HepG2 (cell line): Measurements from ENCODE around the gene HOXC12. TPM values are rescaled to one million over a fixed set of nuclear protein-coding genes. Genes with fewer than 3 reads are reported as not detected.
A peak's percentile ranks its signal among the peaks of the same experiment; 100 is the strongest.

Experiments used
- ATAC-seq: fragments of 200-7000 bp; cut with Tn5 transposase; 3 replicates; pipeline ENCODE4 v1.9.1; 2020; ENCODE audit warnings: mild to moderate bottlenecking, moderate library complexity
- BruUV-seq: library from RNA; stranded (reverse); fragments of 400-500 nt; replicated peaks from 2 replicates; lab custom pipeline; 2021; lab: Mats Ljungman, UMichigan
- CTCF ChIA-PET: fragments of 300-600 bp; formaldehyde crosslinking; extraction: SDS; loops from one replicate; lab custom pipeline; 2021; ENCODE audit warnings: low total read pairs, inconsistent platforms, low intra/inter-chr PET ratio; lab: Yijun Ruan, JAX
- POLR2A ChIA-PET: fragments of 350-600 bp; sonication (Branson Sonifier 250); formaldehyde crosslinking; loops from one replicate; lab custom pipeline; 2020; ENCODE audit warnings: antibody characterized with exemption, inconsistent platforms; lab: Yijun Ruan, JAX
- DNase-seq: peaks from one replicate; pipeline ENCODE4 v3.0.0-alpha.2; 2015; ENCODE audit warnings: low spot score
- FAIRE-seq: peaks from 3 replicates; lab custom pipeline; 2011; peaks lifted over from hg19 to GRCh38; lab: Jason Lieb, UNC
- H2AFZ ChIP-seq: one replicate; pipeline ENCODE4 v1.6.1; 2011; ENCODE audit warnings: low read length, inconsistent platforms
- H3K27ac ChIP-seq: fragments of 300-600 bp; 3 replicates; pipeline ENCODE4 v1.8.0; 2011; ENCODE audit warnings: mixed run types, mild to moderate bottlenecking, mixed read lengths, low read length, inconsistent platforms; ENCODE audit not compliant: insufficient read depth; ENCODE audit errors: extremely low read length
- H3K27me3 ChIP-seq, 2 experiments: fragments of 200-600 bp in 1 of 2; 2 replicates in 1 of 2; 3 replicates in 1 of 2; pipeline versions ENCODE4 v1.6.0 to v1.8.0; 2011; ENCODE audit warnings: low read length in 2 of 2, mild to moderate bottlenecking in 2 of 2, moderate library complexity in 2 of 2, inconsistent platforms in 1 of 2; ENCODE audit not compliant: insufficient read depth in 2 of 2, control insufficient read depth in 1 of 2
- H3K36me3 ChIP-seq, 2 experiments: fragments of 200-600 bp in 1 of 2; replicated peaks in 1 of 2; 2 replicates in 1 of 2; 3 replicates in 1 of 2; pipeline versions ENCODE4 v1.5.1 to v1.8.0; 2011; ENCODE audit warnings: low read length in 2 of 2, inconsistent platforms in 1 of 2; ENCODE audit not compliant: insufficient read depth in 2 of 2, control insufficient read depth in 1 of 2
- H3K4me1 ChIP-seq: 2 replicates; pipeline ENCODE4 v1.5.1; 2012; ENCODE audit warnings: low read length, inconsistent platforms; ENCODE audit not compliant: insufficient read depth
- H3K4me2 ChIP-seq: 2 replicates; pipeline ENCODE4 v1.6.0; 2011; ENCODE audit warnings: low read depth, low read length, inconsistent platforms
- H3K4me3 ChIP-seq, 3 experiments: fragments of 200-600 bp in 1 of 3; sonication (generic), shearing (Covaris generic) in 1 of 3; replicated peaks in 1 of 3; 2 replicates each; pipeline ENCODE4 v1.5.1; 2011 to 2016; ENCODE audit warnings: low read length in 3 of 3, inconsistent platforms in 2 of 3, low read depth in 2 of 3, mild to moderate bottlenecking in 2 of 3, control low read depth in 1 of 3, mixed read lengths in 1 of 3; ENCODE audit not compliant: insufficient read depth in 1 of 3
- H3K79me2 ChIP-seq: one replicate; pipeline ENCODE4 v1.6.1; 2011; ENCODE audit warnings: low read length, inconsistent platforms; ENCODE audit not compliant: insufficient read depth
- H3K9ac ChIP-seq: 2 replicates; pipeline ENCODE4 v1.6.0; 2011; ENCODE audit warnings: mild to moderate bottlenecking, low read depth, low read length, inconsistent platforms; ENCODE audit not compliant: insufficient read depth
- H3K9me3 ChIP-seq: 2 replicates; pipeline ENCODE4 v1.5.1; 2012; ENCODE audit warnings: mild to moderate bottlenecking, low read length
- H4K20me1 ChIP-seq: 2 replicates; pipeline ENCODE4 v1.6.0; 2011; ENCODE audit warnings: inconsistent platforms, mild to moderate bottlenecking, low read length, moderate library complexity; ENCODE audit not compliant: insufficient read depth
- HNRNPL ChIP-seq: fragments of 200-400 bp; formaldehyde crosslinking; IDR thresholded peaks from 2 replicates; pipeline ENCODE4 v1.6.1; 2017; ENCODE audit warnings: mild to moderate bottlenecking, low read depth, low read length
- JUND ChIP-seq: sonication (generic); formaldehyde crosslinking; IDR thresholded peaks from 2 replicates; pipeline ENCODE4 v1.8.0; 2022; ENCODE audit warnings: mild to moderate bottlenecking, missing genetic modification reagents
- KLF11 ChIP-seq: IDR thresholded peaks from 2 replicates; pipeline ENCODE4 v1.6.1; 2016; ENCODE audit warnings: missing compliant biosample characterization
- PCBP1 ChIP-seq: fragments of 200-400 bp; formaldehyde crosslinking; IDR thresholded peaks from 2 replicates; pipeline ENCODE4 v1.6.1; 2017; ENCODE audit warnings: mild to moderate bottlenecking, low read depth, low read length, borderline replicate concordance
- ZNF44 ChIP-seq: sonication (generic); formaldehyde crosslinking; IDR thresholded peaks from 2 replicates; pipeline ENCODE4 v1.5.1; 2020; ENCODE audit warnings: mild to moderate bottlenecking, missing genetic modification reagents
- WGBS: methylation state at CpG from one replicate; pipeline ENCODE4 v1.1.6; 2017; ENCODE audit warnings: low lambda C conversion rate; 5-methylcytosine and 5-hydroxymethylcytosine counted together
- in situ Hi-C: cut with HindIII; loops from 2 replicates; pipeline ENCODE4 v1.10.0; 2017; ENCODE audit warnings: low pct_unique_long_range_greater_than_20kb; ENCODE audit not compliant: extremely low pct_ligation_motif_present
- intact Hi-C: fragments of 100-400 bp; cut with micrococcal nuclease; formaldehyde crosslinking; loops from one replicate; pipeline ENCODE4 v1.10.0; 2022; ENCODE audit not compliant: unreplicated experiment
- polyA plus RNA-seq, 8 experiments: library from polyadenylated mRNA; depleted of rRNA in 3 of 8; stranded (reverse) in 7 of 8; unstranded in 1 of 8; fragments of >200 nt; fragmentation: Illumina TruSeq in 4 of 8; extraction: Trizol in 4 of 8; gene quantifications; 2 replicates each; pipeline versions ENCODE4 v1.2.1 to v1.2.3, GENCODE V29; 2011 to 2016; ENCODE audit warnings: low read depth in 4 of 8, missing spikeins in 1 of 8, mixed read lengths in 1 of 8; ENCODE audit not compliant: insufficient read depth in 1 of 8
- total RNA-seq, 5 experiments: library from RNA; depleted of rRNA; stranded (reverse); fragments of >200 nt; fragmentation: Illumina TruSeq; extraction: Trizol; gene quantifications; 2 replicates each; pipeline ENCODE4 v1.2.3, GENCODE V29; 2016; ENCODE audit warnings: low read depth in 1 of 5
- TF ChIP-seq, protein P1 (sequence below): sonication (generic); formaldehyde crosslinking; IDR thresholded peaks from 2 replicates; pipeline ENCODE4 v1.8.0; 2023; ENCODE audit warnings: mild to moderate bottlenecking, missing genetic modification reagents
- TF ChIP-seq, protein P2 (sequence below): sonication (generic); formaldehyde crosslinking; IDR thresholded peaks from 2 replicates; pipeline ENCODE4 v1.5.0; 2020; ENCODE audit warnings: missing genetic modification reagents
- TF ChIP-seq, protein P3 (sequence below): sonication (generic); formaldehyde crosslinking; IDR thresholded peaks from 2 replicates; pipeline ENCODE4 v1.5.1; 2020; ENCODE audit warnings: missing genetic modification reagents, mild to moderate bottlenecking, borderline replicate concordance
- TF ChIP-seq, protein P4 (sequence below): sonication (generic); formaldehyde crosslinking; IDR thresholded peaks from 2 replicates; pipeline ENCODE4 v1.4.0; 2020; ENCODE audit warnings: missing genetic modification reagents

Gene HOXC12
- total and polyA plus RNA-seq, 2 of the 13 experiments (the other 11 are each of a cell fraction or from before 2014, with no cell fraction given) = not detected

DNA sequence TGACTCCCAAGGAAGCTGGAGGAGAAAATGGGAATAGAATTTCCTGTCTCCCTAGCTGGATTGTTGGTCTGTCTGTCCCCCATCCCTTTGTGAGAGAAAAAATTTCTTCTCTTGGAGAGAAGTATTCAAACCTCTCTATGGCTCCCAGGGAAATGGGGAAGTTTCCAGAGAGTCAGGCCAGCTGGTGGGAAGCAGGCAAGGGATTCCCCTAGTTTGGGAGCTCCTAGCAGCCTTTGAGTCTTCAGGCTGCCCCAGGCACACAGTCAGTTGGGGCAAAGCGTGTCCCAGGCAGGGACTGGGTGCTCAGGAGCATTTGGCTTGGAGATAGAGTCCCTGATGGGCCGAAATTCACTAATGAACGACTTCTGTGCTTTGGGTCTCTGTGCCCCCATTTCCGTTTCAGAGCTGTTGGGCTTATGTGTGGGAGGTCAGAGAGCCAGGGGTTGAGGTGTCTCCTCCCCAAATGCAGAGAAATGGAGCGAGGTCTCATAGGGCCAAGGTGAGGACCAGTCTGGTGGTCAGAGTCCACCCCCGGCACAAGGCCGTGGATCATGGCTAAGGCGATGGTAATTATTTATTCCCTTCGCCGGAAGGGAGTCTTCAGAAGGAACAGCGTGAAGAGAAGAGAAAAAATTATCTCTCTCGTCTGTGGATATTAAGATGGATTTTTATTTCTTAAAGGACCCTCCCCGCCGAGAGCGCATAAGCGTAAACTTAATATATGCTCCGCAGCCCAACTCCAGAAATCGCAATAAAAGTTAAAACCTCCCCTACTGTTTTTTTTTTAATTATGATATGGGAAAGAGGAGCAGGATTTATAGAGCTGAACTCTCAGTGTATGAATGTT lies 38.7 kb downstream of the HOXC12 start (continued):
- TF ChIP-seq KLF11 (CRISPR knock-in tag) (no peak), PCBP1 (no peak)

DNA sequence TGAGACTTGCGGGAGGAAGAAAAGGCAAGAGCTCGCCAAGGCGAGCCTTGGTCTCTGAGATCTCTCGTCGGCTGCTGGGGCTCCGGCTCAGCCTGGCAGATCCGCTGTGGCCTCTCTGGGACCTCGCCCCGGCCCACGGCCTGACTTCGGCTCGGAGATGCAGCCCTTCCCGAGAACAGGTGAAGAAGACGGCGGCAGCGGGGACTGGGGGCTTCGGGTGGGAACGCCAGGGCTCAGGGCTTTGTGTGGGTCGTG lies 39.2 kb downstream of the HOXC12 start:
- Histone ChIP-seq H3K4me1 (peaks cover 34% of the 10 kb centered on the region), H3K27me3 (peaks cover 10 to 61% of the 10 kb centered on the region in 2 experiments), H3K9me3 (no peaks in the 10 kb centered on the region), H3K4me2 (peak overlapping the region; percentile 63), H3K27ac (no peak overlapping the region), H3K79me2 (no peaks in the 10 kb centered on the region), H4K20me1 (no peaks in the 10 kb centered on the region), H3K36me3 (no peaks in the 10 kb centered on the region), H3K9ac (no peak overlapping the region), H3K4me3 (peak overlapping the region in 1 of 3 experiments; percentile 48; a peak in 1 of 6 replicates), H2AFZ (no peak overlapping the region)
- TF ChIP-seq KLF11 (CRISPR knock-in tag) (no peak), JUND (CRISPR knock-in tag) (no peak), HNRNPL (no peak), ZNF44 (0 out of 2 replicates have a peak, but pooled peaks have one; percentile 46)
- TF ChIP-seq, protein P1, sequence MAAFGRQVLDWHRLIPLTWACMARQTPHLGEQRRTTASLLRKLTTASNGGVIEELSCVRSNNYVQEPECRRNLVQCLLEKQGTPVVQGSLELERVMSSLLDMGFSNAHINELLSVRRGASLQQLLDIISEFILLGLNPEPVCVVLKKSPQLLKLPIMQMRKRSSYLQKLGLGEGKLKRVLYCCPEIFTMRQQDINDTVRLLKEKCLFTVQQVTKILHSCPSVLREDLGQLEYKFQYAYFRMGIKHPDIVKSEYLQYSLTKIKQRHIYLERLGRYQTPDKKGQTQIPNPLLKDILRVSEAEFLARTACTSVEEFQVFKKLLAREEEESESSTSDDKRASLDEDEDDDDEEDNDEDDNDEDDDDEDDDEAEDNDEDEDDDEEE (CRISPR knock-in tag) = no peak
- TF ChIP-seq, protein P2, sequence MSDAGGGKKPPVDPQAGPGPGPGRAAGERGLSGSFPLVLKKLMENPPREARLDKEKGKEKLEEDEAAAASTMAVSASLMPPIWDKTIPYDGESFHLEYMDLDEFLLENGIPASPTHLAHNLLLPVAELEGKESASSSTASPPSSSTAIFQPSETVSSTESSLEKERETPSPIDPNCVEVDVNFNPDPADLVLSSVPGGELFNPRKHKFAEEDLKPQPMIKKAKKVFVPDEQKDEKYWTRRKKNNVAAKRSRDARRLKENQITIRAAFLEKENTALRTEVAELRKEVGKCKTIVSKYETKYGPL (CRISPR knock-in tag) = no peak
- TF ChIP-seq, protein P3, sequence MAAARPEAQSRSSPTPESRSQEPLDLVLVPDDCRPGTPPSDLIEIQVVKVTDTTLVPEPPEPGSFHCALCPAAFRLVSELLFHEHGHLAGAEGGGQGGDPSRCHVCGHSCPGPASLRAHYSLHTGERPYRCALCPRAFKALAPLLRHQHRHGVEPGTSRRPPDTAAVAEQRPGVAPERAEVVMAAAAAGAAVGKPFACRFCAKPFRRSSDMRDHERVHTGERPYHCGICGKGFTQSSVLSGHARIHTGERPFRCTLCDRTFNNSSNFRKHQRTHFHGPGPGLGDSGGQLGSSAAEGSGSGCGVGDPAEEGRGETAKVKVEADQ = 0 out of 2 replicates have a peak, but pooled peaks have one; percentile 42
- TF ChIP-seq, protein P4, sequence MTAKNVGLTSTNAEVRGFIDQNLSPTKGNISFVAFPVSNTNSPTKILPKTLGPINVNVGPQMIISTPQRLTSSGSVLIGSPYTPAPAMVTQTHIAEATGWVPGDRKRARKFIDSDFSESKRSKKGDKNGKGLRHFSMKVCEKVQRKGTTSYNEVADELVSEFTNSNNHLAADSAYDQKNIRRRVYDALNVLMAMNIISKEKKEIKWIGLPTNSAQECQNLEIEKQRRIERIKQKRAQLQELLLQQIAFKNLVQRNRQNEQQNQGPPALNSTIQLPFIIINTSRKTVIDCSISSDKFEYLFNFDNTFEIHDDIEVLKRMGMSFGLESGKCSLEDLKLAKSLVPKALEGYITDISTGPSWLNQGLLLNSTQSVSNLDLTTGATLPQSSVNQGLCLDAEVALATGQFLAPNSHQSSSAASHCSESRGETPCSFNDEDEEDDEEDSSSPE = no peak
- ChIA-PET POLR2A (no interaction called here), CTCF (no interaction called here)
- FAIRE-seq (no peak), DNase-seq (no peak), ATAC-seq (no peak)
- no TSS peak for BruUV-seq
- 73% methylated on average over 7 of the region's 19 CpGs for WGBS
- in situ Hi-C loops = loop anchor here (10.0 kb wide), 1 partner anchor 381 kb away; no protein-coding TSS in a partner anchor
- intact Hi-C loops = no loop called here
